ENCODE data around the gene MIF.
"Not testable (repeated sequence)": the region's sequence is repeated elsewhere in the genome, so short reads cannot be mapped to it uniquely, and the experiment has no call there.

Gene MIF

DNA sequence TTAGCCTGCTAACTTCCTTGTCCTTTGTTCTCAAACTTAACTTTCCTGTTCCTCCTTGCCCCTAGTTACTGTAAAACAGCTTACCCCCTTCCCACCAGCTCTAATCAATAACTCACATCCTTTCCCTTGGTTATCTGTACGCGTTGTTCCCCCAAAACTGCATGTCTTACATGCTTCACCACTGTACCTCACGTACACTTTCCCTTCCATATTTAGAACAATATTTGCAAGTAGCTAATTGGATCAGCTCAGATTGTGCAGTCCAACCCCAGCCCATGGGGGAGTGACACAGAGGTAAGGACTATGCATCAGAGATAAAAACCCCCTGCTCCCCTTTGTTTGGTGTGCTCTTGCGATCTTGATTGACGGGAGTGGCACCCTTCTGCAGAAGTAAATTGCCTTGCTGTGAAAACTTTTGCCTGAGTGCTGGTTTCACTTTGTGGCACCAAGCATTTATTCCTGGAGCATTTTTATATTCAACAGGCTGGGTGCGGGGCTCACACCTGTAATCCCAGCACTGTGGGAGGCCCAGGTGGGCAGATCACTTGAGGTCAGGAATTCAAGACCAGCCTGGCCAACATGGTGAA is 30.9 kb downstream of the MIF start:
- H3K4me3 ChIP-seq = no peak overlapping the region
- intact Hi-C loops (cut with DNase I; ENCODE audit: low total_unique reads) = loop anchor here (5.0 kb wide), 1 partner anchor 47 kb away; the partner anchor contains the start of gene DDT
- TF ChIP-seq, protein P1, sequence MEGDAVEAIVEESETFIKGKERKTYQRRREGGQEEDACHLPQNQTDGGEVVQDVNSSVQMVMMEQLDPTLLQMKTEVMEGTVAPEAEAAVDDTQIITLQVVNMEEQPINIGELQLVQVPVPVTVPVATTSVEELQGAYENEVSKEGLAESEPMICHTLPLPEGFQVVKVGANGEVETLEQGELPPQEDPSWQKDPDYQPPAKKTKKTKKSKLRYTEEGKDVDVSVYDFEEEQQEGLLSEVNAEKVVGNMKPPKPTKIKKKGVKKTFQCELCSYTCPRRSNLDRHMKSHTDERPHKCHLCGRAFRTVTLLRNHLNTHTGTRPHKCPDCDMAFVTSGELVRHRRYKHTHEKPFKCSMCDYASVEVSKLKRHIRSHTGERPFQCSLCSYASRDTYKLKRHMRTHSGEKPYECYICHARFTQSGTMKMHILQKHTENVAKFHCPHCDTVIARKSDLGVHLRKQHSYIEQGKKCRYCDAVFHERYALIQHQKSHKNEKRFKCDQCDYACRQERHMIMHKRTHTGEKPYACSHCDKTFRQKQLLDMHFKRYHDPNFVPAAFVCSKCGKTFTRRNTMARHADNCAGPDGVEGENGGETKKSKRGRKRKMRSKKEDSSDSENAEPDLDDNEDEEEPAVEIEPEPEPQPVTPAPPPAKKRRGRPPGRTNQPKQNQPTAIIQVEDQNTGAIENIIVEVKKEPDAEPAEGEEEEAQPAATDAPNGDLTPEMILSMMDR (IDR thresholded peaks at IDR 0.05) = no peak
- no peak overlapping the region for H3K27ac ChIP-seq
- DNase-seq = no peak
- peaks cover 0 to 6% (median 0%) of the 10 kb centered on the region in 4 donors for H3K4me1 ChIP-seq
- H3K27me3 ChIP-seq = no peaks in the 10 kb centered on the region
- H3K36me3 ChIP-seq = peaks cover 20 to 47% (median 38%) of the 10 kb centered on the region in 3 donors
- no peaks in the 10 kb centered on the region for H3K9me3 ChIP-seq

DNA sequence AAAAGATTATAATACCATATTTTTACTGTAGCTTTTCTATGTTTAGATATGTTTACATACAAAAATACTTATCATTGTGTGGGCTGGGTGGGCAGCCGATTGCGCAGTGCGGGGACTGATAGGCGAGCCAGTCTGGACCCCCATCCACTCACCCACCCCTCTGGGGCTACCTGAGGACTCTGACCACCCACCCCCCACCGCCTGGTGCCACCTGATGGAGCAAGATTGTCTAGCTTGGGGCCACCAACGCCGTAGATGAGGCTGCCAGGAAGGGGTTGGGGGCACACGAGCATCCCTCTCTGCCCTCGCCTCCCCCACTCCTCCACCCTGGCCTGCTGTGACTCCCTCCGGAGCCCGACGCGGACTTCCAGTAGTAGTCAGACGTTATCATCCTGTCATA is 32.4 kb downstream of the MIF start:
- H3K4me3 ChIP-seq = no peak overlapping the region
- DNase-seq = no peak
- no peaks in the 10 kb centered on the region for H3K27me3 ChIP-seq
- H3K9me3 ChIP-seq = no peaks in the 10 kb centered on the region
- TF ChIP-seq, protein P1 (IDR thresholded peaks at IDR 0.05) = no peak
- intact Hi-C loops (cut with DNase I; ENCODE audit: low total_unique reads) = loop anchor here (5.0 kb wide), 1 partner anchor 46 kb away; the partner anchor contains the start of gene DDT
- H3K27ac ChIP-seq = no peak overlapping the region
- peaks cover 0 to 3% (median 0%) of the 10 kb centered on the region in 4 donors for H3K4me1 ChIP-seq
- peaks cover 18 to 49% (median 38%) of the 10 kb centered on the region in 3 donors for H3K36me3 ChIP-seq

DNA sequence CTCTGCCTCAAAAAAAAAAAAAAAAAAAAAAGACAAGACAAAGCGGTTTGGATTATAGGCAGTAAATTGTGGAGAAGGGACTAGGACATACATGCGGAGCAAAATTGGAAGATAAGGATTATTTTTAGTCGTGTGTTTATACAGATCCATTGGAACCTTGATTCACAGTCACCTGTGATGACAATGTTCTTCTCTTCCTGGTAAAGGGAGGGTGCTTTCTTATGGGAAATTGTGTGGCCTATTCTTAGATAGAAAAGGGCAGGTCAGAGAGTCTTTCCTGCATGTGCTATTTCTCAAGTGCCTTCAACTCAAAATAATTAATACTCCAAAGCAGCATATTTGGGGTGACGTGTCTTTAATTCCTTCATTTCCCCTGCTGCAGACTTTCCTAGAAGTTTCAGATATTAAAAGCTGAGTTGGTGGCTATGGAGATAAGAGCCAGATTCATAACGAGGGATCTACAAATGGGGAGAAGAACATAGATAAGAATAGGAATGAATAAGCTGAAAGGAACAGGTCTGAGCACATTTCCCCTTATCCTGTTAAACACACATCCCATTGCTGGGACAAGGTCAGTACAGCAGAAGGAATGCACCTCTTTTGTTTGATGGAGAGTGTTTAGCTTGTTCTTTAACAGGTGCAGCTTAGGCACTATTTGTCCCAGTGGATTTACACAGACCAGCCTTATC is 44.3 kb downstream of the MIF start:
- intact Hi-C loops (cut with DNase I; ENCODE audit: low total_unique reads) = no loop called here
- H3K4me1 ChIP-seq = no peaks in the 10 kb centered on the region

DNA sequence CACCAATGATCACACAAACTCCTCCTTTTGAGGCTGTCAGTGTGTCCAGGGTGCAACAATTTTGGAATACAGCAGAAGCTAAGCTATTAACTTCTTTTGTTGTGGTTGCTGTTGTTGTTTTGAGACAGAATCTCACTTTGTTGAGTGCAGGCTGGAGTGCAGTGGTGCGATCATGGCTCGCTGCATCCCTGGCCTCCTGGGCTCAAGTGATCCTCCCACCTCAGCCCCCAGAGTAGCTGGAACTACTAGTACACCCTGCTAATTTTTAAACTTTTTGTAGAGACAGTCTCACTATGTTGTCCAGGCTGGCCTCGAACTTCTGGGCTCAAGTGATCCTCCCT is 44.8 kb downstream of the MIF start:
- H3K9me3 ChIP-seq = no peaks in the 10 kb centered on the region
- H3K27me3 ChIP-seq = no peaks in the 10 kb centered on the region
- intact Hi-C loops (cut with DNase I; ENCODE audit: low total_unique reads) = no loop called here
- H3K27ac ChIP-seq = no peak overlapping the region
- H3K36me3 ChIP-seq = no peaks in the 10 kb centered on the region
- no peaks in the 10 kb centered on the region for H3K4me1 ChIP-seq
- TF ChIP-seq, protein P1 (IDR thresholded peaks at IDR 0.05) = no peak
- H3K4me3 ChIP-seq = no peak overlapping the region
- DNase-seq = no peak

More for the DNA sequence above, 44.3 kb downstream of the MIF start:
- no peak overlapping the region for H3K4me3 ChIP-seq
- no peak overlapping the region for H3K27ac ChIP-seq
- TF ChIP-seq, protein P1 (IDR thresholded peaks at IDR 0.05) = no peak
- no peak for DNase-seq
- H3K9me3 ChIP-seq = no peaks in the 10 kb centered on the region
- no peaks in the 10 kb centered on the region for H3K27me3 ChIP-seq
- H3K36me3 ChIP-seq = no peaks in the 10 kb centered on the region

DNA sequence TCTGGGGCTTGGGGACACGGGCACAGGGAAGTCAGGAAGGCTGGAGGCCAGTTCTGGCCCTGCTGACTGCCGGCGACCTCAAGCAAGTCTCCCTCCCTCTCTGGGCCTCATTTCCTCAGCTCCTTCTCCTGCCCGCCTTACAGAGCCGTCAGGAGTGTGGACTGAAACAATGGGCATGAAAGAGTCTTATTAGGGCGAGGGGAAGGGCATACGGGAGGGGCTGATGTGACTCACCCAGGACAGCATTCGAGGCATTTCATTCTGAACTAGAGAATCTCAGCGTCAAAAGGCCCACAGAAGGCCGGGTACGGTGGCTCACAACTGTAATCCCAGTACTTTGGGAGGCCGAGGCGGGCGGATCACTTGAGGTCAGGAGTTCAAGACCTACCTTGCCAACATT is 46.0 kb downstream of the MIF start:
- H3K9me3 ChIP-seq; H3K27ac ChIP-seq; H3K36me3 ChIP-seq; DNase-seq; intact Hi-C loops (cut with DNase I; ENCODE audit: low total_unique reads); H3K4me1 ChIP-seq; H3K27me3 ChIP-seq; H3K4me3 ChIP-seq: not testable (repeated sequence)
